ENCODE measurements around the gene DCLK1.

The DCLK1 gene

DNA sequence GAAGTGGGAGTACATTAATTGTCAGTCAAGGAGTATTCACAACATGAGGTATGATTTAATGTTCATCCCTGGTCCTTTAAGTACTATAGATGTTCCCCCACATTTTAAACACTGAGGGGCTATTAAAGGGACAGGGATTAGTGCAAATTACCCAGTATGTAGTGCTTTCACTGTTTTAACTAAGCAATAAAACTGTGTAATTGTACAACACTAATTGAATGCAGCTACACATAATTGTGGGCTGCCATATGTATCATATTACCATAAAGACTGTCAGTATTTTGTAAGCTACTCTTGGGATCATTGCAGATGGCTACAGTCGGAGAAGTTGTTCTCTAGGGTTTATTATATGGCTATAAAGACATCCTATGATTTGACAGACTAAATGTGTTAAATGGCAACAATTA is 316.6 kb downstream of the DCLK1 start:
- no peak for DNase-seq

DNA sequence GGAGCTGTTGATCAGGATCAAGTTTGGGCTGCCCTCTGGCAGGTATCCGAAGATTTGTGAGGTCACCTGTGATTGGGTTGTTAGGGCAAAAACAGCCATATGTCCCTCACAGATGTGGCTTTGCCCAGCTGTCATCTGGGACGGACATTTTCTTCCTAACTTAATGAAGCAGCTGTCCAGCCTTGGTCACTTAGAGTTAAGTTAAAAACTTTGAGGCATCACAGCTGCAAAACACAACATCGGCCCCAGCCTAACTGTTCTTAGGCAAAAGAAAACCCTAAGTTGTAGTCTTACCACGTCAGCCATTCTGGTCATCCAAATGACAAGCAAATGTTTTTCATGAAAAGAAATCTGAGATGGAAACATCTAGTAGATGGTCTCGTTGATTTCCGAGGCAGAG is 318.4 kb downstream of the DCLK1 start:
- DNase-seq = no peak

DNA sequence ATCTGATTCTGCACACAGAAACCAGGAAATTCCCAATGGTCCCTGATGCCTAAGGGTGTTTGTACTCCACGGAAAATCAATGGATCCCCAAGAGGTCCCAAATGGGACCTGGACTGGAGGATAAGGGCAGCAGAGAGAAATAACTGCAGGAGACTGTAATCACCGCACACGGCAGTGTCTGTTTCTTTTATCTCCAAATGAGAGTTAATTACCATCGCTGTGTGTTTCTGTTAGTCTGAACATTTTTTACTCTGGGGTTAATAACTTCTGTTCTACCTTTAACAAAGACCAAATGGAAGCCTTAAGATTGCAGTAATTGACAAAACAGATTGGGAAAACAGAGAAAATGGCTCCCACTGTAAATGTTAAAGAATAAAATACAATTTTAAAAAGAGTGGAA is 320.9 kb downstream of the DCLK1 start:
- no peak for DNase-seq

DNA sequence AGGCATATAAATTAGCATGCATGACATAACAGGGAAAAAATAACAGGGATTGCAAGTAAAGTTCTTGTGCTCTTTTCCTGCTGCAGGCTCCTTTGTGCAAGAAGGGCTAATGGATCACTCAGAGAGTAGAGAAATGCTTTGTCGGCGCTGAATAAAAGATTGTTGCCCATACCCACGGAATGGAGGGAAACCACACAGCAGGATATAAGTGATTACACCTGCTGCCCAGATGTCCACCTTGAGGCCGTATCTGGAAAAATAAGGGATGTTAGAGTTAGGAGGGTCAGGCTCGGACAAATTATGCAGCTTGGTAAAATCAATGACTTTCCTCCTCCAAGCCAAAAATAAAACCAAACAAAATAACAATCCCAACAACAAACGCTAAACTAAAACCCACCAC is 322.3 kb downstream of the DCLK1 start:
- no peak for DNase-seq

DNA sequence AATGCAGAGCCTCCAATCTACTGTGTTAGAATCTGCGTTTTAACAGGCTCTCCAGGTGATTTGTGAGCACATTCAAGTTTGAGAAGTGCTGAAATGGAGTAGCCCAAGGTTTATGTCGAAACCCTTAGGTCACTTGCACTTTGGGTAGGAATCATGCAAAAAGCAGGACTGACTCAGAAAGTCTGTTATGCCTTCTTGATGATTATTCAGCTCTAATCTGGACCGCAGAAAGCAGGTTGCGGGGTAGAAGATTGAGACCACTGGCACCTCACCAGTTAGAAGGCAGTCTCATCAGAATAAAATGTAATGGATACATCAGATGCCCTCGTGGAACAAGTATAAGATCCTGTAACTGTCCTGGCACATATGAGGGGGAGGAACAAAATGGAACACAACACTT is 326.3 kb downstream of the DCLK1 start:
- no peak for DNase-seq

DNA sequence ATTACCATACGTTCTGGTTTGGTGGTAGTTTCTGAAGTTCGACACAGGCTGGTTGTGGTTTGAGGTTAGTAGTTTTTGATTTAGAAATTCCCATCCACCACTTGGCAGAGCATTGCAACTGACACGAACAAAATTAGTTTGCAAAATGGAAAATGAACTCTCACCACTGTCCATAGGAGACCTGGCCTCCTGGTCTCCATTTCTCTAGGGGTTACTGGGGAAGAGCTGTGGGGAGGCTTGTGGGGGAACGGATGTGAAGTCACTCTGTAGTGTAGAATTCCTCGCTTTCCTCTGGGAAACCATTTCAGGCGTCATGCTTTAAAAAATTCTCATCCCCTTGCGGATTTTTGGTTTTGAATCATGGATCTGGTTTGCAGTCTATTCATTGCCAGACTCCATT is 333.2 kb downstream of the DCLK1 start:
- no peak for DNase-seq

DNA sequence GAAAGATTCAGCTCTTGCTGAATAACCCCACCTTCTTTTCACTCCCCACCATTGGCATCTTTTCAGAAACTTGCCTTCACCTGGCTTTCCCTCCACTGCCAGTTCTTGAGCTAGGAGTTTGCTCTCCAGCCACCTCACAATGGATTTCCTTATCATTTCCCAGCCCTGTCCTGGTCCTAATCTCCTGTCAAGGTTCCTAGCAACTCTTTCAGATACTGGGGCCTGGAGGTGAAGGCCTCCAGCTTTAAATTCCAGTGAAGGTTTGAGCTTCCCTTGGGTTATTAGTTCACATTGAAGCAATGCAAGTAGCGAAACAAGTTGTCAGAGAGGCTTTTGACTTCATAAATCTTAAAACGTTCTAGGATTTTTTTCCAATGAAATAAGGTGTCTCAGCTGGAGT is 333.9 kb downstream of the DCLK1 start:
- no peak for DNase-seq

DNA sequence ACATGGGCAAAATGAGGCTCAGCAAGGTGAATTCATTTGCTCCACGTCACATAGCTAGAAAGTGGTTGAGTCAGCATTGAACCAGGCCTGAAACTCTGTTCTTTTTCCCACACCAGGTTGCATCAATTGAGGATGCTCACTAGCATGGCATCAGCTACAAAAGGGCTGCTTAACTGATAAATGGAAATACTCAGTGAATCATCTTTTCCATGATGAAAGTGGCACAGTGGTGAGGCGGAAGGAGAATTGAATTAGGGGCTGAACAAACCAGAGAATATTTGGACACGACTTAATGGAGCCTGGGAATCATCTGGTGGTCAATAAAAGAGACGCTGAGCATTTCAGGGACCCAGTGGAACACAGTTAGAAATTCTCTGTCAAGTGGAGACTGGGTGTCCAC is 334.6 kb downstream of the DCLK1 start:
- no peak for DNase-seq

DNA sequence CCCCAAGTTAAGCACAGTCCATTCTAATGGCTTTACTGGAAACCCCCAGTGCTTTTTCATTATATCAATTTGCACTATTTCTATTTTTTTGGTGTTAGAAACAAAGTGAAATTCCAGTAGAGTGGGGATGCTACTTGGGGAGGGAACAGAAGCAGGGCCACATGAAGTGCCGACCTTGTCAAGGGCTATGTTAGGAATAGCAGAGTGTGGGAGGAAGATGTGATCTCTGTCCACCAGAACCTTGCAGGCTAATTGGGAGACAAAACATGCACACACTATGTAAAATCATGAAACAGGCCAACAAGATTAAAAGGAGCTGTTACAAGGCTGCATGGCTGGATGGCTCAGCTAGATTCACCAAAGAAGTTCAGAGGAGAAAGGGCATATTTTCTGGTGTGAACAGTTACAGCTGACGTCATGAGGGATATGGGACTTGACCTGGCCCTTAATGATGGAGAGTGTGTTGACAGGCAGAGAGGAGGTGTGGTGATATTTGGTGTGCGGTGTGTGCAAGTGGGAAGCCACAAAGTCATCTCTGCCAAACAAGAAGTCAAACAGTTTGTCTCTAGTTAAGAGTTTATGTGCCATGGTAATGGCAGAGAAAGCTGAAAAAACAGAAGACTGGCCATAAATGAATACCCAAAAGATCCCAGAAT is 336.3 kb downstream of the DCLK1 start:
- no peak for DNase-seq

DNA sequence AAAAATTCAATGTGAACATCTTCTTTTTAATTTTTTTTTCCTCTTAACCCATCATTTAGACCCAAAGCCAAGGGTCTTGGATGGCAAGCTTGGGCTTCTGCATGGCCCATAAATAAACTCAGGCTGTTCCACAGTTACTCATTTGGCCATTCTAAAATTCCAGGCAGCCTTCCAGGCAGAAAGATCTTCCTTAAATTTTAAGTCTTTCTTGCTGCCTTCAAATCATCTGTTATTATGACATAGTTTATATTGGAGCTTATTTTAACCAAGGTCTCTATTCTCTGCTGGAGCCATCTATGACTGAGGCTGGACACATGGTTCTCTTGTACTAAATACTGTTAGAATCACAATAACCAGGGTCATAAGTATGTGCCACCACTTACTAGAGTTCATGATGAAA is 337.4 kb downstream of the DCLK1 start:
- DNase-seq = no peak

DNA sequence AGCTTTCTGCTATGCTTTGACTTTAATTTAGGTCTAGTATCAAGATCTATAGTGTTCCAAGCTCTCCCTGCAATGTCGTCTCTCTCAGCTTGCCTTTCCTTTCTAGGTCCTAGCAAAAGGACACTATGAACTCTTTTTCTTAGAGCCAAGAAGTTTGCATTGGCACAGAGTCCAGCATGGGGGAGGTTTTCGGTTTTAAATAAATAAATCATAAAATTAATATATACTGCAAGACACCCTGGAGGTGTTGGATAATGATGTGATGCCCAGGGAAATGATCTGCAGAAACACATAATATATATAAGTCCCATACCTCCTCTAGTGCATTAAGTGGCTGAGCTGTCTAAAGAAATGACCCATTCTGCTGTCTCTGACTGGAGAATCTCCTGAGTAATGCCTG is 338.3 kb downstream of the DCLK1 start:
- no peak for DNase-seq

DNA sequence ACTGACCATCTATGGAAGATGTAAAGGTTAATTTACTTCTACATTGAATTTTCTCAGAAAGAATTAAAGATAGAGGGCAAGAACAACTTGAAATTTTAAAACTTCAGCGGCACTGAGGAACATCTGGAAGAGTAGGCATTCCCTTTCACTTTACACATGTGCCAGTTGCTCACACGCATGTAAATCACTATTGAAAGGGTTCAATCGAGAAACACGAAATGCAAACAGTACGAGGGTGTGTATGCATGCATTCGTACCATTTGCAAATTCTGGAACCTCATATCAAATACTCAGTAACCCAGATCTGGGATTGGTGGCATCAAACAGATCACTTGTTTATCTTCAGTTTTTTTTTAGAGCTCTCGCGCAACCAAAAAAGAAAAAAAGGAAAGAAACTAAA is 339.2 kb downstream of the DCLK1 start:
- DNase-seq = no peak

DNA sequence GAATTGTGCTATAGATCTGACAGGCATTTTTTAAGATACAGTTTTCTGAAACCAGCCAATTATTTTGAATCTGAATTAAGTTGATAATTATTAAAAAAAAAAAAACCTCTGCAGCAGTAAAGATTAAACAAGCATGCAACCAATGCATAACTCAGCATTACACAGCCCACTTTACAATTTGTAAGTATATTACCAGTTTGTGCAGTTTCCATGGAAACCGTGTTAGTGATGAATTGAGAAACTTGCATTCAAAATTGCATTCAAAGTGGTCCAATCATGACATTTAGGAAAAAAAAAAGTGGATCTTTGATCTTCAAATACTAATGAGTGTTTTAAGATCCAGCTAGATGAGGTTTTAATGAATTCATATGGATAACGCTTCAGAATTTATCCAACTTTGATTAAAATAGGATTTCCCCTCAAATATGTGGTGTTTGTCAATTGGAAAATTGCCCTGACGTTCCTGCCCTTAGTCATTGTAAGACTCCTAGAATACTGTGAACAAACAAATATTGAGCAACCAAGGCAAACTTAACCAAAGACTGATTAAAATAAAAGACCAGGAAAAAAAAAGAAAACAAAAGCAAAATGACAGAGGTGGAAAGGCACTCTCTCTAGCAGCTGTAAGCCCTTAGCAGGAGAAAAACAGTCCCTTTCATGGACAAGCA is 339.9 kb downstream of the DCLK1 start:
- DNase-seq = no peak

DNA sequence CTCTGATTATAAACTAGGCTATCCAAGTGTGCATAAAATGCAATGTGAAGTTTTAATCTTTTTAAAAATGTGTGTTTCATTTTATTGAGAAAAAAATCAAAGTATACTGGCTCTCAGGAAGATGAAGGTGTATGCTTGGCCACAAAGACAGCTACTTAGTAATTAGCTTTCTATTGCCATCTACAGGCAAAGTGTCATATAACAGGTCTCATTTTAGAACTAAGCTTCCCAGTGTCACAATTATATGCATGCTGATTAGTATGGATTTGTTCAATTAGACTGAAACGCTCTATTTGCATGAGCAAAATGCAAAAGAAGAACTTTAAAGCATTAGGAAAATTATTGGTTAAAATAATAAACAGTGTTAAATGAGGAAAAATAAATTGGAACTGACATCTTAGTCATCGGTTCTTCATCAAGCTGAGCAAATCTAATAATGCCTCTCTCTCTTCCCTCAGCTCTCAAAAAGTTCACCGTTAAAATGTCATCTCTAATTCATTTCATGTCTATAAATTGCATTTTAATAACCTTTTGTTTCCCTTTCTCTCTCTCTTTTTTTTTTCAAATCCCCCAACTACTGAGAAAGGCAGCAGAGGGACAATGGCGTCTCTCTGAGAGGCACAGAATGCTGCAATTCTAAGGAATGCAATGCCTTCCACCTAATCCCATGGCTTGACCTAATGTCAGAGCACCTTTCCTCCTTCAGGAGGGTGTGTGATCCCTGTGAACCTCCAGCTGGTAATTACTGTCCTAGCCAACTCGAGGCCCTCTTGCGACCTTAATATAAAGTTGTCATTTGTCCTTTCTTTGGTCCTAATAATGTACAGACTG is 341.6 kb downstream of the DCLK1 start:
- DNase-seq = no peak

DNA sequence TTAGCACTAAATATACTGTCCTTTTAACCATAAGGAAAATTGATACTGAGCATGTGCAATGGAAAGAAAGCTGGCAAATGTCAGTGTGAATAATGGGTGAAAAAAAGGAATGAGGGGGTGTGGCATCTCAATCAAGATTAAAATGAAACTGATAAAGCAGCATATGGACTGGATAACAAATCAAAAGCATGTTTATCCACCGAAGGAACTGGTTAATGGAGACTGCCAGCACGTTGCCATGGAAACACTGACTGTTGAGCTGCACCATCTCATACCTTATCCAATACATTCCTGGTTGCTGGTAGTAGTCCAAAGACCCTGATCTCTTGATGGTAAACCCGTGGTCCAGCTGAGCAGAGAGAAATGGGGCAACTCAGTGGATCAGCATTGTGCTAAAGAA is 343.2 kb downstream of the DCLK1 start:
- DNase-seq = no peak

DNA sequence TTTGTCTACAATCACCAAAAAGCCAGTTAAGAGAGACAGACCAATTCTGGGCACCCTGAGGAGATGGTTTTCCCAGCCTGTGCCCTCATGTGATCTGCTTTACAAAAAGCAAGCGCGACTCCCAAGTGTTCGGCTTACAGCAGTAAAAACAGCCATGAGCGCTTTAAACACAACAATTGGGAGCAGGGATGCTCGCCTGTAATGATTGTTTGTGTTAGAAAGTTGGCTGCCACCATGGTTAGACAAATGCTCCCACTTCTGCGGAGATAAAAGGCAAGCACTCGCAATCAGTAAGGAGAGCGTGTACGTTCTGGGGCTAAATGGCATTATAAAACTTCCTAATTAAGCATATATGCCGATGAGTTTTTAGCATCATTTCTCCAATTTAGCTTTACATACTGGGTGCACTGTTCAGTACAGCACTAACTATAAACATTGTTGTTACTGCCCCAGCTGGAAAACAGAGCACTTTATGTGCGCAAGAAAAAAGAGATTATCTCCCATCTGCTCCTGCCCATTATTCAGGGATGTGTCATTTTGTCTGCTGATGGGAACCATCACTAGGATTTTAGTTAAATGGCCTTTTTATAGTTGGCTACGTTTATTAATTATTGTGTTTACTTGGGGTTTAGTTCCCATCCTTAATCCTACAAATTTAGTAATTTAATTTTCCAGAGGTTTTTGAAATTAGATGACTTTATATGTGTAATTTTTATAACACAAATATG is 345.4 kb downstream of the DCLK1 start:
- DNase-seq = no peak

DNA sequence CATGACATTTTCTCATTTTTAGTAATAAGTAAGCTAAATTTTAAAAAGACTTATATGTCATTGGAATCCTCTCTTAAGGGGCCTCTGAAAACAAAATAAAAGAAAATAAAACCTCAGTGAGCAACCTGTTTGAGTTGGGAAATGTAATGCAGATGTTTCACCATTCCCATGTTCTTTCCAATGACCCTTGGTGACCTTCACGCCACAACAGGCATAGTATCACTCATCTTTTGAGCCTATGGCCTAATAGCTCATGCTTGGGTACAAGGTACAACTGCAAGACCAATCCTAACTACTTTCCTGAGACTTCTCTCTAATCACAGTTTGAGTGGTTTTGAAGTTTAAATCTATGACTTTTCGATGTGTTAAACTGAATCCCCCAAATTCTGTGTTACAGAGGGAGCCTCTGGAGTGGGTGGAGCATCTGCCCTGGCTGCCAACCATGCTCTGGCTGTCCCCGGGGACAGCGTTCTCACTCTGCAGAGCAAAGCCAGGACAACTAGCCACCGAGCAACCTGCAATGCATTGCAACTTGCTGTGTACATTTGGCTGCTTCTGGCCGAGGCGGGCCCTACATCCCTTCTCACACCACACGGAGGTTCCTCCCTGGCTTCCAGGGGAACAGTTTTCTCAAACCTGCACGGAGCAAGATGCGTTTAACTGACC is 346.8 kb downstream of the DCLK1 start:
- no peak for DNase-seq

DNA sequence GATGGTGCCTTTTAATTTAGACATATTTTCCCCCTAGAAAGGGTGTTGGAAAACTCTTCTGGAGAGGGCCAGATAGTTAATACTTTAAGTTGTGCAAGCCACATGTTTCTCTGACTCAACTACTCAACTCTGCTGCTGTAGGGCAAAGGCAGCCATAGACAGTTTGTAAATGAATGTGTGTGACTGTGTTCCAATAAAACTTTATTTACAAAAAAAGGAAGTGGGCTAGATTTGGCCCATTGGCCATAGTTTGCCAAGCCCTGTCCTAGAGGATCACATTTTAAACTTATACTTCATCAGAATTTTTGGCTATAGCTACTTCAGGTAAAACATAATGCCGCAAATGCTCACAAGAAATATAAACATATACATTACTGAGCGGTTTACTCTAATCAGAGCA is 348.4 kb downstream of the DCLK1 start:
- no peak for DNase-seq

DNA sequence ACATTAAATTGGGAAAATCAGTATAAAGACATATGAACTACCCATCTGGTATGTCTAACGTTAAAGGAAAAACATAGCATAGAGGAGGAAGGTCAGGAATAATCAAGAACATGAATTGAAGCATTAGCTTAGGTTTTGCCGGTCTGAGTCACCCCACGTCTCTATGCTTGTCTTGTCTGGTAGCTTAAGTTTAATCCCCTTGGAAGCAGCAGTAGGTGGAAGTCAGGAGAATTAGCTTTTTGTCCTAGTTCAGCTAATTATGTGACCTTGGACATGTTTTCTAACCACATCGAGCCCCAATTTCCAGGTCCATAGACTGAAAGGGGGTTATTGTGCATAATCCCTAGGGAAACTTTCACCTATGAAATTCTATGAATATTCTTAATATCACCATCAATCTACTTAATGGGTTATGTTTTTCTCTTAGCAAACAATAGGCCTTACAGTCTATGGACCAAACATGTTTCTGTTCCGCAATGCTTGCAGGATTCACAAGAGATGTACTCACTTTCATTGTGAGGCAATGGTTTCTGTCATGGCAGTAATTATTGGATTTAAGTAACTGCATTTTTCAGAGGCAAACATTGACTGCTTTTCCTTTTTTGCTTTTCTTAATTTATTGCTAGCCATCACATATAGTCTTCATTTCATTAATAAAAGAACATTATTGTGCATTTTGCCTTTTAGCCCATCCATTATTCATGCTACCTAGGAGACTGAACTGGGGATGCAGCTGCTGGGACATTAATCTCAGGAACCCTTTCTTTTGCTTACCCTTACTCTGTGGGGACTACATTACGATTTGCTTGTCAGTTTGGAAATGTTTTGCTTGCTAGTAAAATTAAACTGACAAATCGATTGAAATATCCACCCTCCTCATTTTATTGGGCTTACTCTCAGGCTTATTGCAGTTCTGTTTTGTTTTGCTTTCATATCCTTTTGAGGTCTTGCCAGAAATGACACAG is 349.9 kb downstream of the DCLK1 start:
- DNase-seq = no peak

DNA sequence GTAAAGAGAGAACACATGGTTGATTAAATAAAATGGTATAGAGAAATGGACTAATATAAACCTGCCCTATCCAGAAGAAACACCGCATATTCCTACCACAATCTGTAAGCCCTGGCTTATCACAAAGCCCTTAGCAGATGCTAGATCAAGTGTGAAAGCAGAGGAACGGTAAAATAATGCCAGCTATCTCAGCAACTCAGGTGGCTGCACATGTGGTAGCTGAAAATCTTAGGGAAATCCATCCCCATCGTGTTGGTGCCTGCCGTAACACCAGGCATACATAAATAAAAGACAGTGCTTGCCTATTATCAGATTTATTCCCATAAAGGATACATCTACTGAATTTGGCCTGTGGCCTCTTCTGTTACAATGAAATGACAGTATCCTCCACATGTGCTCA is 350.6 kb downstream of the DCLK1 start:
- DNase-seq = no peak

DNA sequence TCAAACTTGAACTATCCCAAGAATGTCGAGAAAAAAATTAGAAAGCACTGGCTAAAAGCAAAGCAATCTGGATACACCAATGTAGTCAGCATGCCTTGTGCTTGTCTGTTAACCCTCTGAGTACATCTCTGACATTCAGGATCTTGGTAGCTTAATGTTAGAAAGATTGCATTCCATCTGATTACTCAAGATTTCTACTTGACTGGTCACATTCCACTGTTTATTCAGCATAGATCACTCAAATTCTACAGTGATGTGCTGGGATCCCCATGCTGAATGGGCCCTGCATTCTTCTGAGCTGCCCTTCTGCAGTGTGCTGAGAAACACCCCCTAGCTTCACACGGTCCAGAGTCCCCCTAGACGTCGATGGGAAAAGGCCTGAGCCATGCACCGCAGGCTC is 359.3 kb downstream of the DCLK1 start:
- DNase-seq = no peak

All from CD4-positive, alpha-beta T cell treated with Interleukin-6 for 4 hours (primary cell).